HG03175 (cell line): ENCODE measurements around the gene LCTL.

Experiments used
- ATAC-seq: cut with Tn5 transposase; IDR thresholded peaks from one replicate; pipeline ENCODE4 v1.9.1; 2021; ENCODE audit warnings: mild to moderate bottlenecking, moderate library complexity; ENCODE audit not compliant: unreplicated experiment

LCTL gene, protein sequence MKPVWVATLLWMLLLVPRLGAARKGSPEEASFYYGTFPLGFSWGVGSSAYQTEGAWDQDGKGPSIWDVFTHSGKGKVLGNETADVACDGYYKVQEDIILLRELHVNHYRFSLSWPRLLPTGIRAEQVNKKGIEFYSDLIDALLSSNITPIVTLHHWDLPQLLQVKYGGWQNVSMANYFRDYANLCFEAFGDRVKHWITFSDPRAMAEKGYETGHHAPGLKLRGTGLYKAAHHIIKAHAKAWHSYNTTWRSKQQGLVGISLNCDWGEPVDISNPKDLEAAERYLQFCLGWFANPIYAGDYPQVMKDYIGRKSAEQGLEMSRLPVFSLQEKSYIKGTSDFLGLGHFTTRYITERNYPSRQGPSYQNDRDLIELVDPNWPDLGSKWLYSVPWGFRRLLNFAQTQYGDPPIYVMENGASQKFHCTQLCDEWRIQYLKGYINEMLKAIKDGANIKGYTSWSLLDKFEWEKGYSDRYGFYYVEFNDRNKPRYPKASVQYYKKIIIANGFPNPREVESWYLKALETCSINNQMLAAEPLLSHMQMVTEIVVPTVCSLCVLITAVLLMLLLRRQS

GRCh38 chr15:66565741-66566144, at the start of gene LCTL:
TSS of gene LCTL (minus strand) at chr15:66565998. CDS start at chr15:66565365, 633 bp downstream.
- ATAC-seq: no peak

DNA sequence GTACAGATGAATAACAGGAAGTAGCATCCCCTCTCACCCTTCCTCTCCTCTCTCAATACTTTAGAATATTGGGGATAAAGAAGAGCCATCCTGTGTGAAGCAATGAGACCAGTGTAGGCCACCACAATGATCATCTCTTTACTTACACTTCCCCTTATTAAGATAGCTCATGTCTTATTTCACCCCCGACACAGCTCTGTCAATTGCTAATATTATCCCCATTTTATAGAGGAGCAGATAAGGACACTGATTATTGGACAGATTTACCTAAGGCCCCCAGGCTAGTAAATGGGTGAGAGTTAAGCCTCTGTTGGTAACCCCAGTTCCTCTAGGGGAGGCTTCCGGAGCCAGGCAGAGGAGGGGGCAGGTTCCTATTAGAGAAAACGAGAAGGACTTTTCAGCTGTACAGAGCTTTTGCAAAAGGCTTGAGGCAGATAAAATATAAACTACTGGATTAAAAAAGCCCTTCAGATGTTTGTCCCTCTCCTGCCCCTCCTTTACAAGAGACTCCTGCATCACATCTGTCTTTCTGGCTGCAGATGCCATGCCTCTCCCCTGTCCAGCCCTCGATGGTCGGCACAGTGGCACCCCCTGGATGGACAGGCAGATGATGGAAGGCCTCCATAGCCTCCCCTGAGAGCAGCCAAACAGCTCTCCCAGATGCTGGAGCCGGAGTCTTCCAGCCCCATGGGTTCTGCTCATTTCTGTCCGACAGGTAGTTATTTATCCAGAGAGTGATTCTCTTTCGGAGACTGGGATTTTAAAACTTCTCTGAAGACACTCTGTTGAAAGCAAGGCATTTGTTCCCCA, 49.4 kb upstream of the LCTL start:
- no peak for ATAC-seq

DNA sequence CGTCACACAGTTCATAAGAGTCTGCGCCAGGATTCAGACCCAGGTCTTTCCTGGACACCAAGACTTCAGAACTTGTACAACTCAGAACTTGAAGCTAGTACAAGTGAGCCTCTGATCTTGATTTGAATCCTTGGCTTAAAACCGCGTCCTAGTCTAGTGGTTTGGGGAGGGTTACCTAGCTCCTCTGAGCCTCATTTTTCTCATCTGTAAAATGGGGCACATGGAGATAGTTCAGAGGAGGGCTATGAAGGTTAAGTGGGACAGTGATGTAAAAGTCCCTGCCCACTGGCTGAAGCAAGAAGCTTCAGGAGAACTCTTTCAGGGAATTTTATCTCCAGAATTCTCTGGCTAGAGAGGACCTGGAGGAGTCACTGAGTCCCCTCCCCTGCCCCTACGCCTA, 48.7 kb upstream of the LCTL start:
- ATAC-seq: no peak

DNA sequence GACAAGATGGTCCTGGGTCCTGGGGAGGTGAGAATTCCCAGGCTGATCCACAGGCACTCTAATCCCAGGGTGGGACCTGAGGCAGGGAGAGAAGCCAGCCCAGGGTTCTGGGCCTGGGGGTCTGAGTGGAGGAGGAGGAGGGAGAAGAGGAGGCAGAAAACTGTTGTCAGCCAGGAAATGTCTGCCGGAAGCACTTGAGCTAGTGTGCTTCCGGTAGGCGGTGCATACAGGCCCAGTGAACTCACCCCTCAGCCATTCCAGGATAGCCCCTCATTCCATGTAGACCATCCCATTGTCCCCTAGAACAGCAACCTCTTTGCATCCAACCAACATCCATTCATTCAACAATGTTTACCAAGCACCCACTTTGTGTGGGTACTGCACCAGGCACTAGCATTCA, 47.9 kb upstream of the LCTL start:
- ATAC-seq: no peak

DNA sequence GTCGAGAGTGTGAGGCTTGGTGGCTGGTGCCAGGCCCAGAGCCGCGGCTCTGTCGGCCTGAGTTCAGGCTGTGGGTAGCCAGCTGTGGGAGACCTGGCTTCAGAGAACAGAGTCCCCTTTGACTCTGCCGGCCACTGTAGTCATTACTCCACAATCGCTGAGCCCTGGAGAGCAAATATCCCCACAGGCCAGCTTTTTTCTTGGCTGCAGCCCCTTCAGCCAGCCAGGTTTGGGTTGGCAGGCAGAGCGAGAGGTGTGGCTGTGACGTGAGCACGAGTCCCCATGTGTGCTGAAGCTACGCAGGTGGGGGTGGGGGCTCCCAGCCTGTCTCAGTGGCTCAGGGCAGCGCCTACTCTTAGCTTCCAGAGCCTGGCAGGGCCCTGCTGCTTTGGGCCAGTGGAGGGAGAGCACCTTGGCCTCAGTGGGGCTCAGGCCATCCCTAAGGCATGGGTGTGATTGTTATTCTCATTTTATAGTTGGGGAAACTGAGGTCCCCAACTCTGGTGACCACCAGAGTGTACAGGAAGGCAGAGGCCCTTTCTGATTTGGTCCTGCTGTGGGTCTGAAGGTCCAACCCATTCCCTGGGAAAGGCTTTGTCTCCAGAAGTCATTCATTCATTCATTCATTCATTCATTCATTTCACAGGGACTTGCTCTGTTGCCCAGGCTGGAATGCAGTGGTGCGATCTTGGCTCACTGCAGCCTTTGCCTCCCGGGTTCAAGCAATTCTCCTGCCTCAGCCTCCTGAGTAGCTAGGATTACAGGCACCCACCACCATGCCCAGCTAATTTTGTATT, 45.7 kb upstream of the LCTL start:
- no peak for ATAC-seq

DNA sequence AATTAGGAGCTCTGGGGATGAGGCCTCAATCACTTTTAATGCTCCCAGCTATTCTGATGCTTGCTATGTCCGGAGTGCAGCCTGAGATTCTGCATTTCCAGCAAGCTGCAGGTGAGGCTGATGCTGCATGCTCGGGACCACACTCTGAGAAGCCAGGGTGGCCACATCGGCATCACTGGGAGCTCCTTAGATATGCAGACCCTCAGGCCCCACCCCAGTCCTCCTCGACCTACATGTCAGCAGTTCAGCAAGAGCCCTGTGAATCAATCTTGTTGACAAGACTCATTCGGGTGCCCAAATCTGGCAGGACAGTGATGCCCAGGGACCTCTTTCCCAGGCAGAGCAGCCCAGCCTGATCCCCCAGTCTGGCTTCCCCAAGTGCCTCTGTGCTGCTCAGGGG, 44.1 kb upstream of the LCTL start:
- ATAC-seq: no peak

- no peak for ATAC-seq
Measured at GRCh38 chr15:66608881-66609280, 43.1 kb upstream of the LCTL start.

GRCh38 chr15:66608159-66608558, 42.4 kb upstream of the LCTL start:
- ATAC-seq: no peak

DNA sequence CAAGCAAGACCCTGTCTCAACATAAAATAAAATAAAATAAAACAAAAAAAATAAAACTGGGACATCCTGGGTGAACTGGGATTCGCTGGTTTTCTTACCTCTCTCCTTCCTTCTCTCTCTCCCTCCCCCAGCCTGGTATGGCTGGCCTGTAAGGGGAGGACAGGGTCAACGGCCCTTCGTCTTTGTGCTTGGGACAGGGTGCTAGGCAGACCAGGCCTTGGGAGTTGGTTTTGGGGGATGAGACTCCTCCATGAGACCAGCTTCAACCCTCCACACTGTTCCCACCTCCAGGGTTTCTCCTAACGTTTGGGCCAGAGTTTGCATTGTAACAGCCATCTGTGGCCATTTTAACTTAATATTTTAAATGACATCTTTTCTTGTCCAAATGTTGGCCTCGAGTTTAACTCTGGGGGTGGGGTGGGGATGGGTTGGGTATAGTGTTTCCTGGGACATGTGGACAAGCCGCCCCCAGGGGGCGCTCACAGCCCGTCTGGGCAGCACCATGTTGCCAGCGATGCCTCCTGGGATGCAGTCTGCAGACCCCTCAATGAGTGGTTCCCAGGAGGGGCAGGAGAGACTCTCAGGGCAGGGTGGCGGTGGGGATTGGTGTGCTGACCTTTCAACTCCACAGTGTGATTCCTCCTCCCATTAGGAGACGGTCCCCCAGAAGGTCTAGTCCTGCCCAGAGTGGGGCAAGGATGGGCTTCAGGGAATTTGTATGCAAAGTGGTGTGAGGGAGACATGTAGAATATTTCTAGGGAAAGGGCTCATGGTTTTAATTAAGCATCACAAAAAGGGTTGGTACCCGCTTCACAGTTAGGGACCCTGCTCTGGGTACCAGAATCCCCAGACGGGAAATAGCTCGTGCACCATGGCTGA, 37.7 kb upstream of the LCTL start:
- ATAC-seq: no peak

- ATAC-seq: no peak
Measured at GRCh38 chr15:66601521-66601920, 35.7 kb upstream of the LCTL start.

DNA sequence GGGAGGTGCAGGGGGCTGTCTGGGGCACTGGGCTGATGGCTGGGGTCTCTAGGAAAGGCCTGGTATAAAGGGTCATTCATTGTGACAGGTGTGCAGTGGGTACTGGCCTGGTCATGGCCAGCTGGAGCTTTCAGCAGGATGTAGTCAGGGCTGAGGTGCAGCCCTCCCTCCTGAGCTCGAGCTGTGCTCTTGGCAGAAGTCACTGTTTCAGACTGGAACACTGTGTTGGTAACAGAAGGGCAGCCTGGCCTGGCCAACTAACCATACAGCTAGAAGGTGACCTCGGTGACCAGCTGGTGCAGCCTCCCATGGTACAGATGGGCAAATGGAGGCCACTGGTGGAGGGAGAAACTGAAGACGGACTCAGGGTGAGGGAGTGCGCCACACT, 34.4 kb upstream of the LCTL start:
- ATAC-seq: no peak

DNA sequence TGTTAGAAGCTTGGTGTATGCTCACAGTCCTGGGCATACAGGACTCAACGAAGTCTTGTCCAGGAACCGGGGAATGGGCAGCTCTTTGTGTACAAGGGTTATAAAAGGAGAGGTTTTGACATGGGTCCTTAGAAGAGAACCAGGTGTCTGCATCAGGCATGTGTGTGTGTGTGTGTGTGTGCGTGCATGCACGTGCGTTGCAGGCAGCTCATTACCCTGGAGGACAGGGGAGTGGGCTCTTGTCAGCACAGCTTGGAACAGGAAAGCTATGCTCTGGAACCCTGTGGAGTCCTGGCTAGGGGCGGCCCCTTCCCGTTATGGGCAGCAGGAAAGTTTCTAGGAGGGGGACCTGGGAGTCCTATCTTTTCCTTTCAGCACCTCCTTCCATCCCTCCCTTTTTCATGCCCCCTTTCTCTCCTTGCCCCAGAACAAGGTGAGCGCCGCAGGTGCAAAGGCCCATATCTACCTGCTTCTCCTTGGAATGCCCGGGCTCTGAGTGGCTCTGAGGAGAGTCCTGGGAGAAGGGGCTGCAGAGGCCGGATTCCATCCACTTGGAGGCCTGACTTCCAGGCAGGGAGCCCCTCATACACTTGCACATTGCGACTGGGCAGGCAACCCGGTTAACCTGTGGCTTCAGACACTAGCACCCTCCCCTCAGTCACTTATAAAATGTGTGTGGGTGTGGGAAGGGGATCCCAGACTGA, 33.9 kb upstream of the LCTL start:
- no peak for ATAC-seq

DNA sequence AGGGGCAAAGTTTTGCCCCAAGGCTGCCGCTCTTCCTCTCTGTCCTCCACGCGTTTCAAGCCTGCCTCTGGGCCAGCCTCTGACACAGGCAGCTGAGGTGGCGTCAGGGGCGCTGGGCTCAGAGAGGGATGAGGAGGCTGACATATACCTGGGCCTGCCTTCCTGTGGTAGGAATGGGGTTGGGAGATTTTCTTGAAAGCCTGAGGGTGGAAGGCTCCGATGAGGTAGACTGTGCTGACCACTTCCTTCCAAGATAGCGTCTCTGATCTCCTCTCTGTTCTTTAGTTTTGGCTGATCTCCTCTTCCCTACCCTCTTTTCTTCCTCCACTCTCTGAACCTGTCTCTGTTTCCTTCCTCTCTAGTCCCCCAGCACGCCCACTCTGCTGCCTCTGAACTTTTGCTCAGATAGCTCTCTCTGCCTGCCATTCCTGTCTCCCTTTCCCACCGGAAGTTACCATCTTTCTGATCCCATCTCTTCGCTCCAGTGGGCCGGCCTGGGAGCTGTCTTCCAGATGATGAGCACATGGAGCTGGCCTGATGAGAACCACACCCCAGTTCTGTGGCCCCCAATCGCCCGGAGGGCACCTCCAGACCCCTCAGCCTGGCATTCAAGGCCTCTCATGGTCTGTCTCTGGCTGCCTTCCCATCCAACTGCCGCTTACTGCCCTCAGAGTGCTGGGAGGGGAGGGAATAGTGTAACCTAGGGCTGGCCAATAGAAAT, 32.5 kb upstream of the LCTL start:
- ATAC-seq: no peak

DNA sequence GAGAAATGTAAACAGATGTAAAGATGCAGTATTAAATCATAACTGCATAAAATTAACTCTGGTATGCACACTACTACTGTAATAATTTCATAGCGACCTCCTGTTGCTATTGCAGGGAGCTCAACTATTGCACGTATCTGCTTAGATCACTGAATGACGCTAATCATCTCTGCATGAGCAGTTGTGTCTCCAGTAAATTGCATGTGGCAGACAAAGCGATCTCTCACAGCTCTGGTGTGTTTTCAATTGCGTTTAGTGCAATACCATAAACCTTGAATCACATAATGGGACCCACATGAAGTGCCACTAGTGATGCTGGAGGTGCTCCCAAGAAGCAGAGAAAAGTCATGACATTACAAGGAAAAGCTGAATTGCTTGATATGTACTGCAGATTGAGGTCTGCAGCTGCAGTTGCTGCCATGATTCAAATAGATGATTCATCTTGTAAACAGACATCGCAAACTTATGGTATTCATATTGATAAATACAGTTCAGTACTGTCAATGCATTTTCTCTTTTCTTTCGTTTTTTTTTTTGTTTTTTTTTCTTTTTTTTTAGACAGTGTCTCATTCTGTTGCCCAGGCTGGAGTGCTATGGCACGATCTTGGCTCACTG, 30.2 kb upstream of the LCTL start:
- ATAC-seq: no peak

DNA sequence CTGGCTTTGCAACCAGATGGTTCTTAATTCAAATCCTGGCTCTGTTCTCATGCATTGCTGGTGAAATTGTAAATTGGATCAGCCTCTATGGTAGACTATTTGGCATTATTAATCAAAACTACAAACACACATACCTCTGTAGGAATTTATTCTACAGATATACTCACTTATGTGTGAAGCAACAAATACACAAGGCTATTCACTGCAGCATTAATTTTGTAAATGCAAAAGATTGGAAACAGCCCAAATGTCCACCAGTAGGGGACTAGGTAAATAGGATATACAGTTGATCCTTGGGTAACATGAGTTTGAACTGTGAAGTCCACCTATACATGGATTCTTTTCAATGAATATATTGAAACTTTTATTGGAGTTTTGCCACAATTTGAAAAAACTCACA, 29.5 kb upstream of the LCTL start:
- no peak for ATAC-seq

GRCh38 chr15:66594836-66595235, 29.0 kb upstream of the LCTL start:
- no peak for ATAC-seq

DNA sequence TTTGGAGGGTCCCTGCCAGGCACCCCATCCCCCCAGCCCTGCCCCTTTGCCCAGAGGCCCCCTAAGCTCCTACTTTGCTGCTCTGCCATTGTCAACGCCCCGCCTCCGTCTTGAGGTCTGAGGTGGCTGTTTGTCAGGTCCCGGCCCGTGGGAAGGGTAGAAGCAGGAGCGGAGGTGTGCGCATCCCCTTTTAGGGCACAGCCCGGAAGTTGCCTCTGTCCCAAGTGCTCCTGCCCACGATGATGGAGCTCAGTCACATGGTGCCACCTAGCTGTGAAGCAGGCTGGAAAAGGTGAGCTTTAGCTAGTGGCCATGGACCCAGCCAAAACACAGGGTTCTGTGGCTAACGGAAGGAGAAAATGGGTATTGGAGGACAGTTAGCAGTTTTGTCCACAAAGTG, 28.5 kb upstream of the LCTL start:
- ATAC-seq: no peak

- no peak for ATAC-seq
Measured at GRCh38 chr15:66593219-66593780, 27.5 kb upstream of the LCTL start.
